Testis (tissue), 3 donors: ENCODE data around the gene KRT12. TPM values are rescaled to one million over a fixed set of nuclear protein-coding genes. Genes with fewer than 3 reads are reported as not detected.

Source experiments
- DNase-seq: peaks from one replicate; pipeline ENCODE4 v3.0.0-alpha.2; 2019
- H3K27ac ChIP-seq, 2 donors: fragments of 200-600 bp; sonication (generic); one replicate each; pipeline ENCODE4 v1.5.1; 2019
- H3K27me3 ChIP-seq: fragments of 200-600 bp; sonication (generic); one replicate; pipeline ENCODE4 v1.5.1; 2019
- H3K36me3 ChIP-seq: fragments of 200-600 bp; sonication (generic); one replicate; pipeline ENCODE4 v1.5.1; 2017; ENCODE audit warnings: low read depth; ENCODE audit errors: missing control alignments
- H3K4me1 ChIP-seq: fragments of 200-600 bp; sonication (generic); one replicate; pipeline ENCODE4 v1.5.1; 2019
- H3K4me3 ChIP-seq, 2 donors: fragments of 200-600 bp; sonication (generic); one replicate each; pipeline ENCODE4 v1.5.1; 2017 to 2019
- H3K9me3 ChIP-seq: fragments of 200-600 bp; sonication (generic); one replicate; pipeline ENCODE4 v1.5.1; 2017
- CTCF ChIP-seq, 3 experiments: fragments of 450-650 bp in 2 of 3; fragments of 200-600 bp in 1 of 3; sonication (generic) in 1 of 3; IDR thresholded peaks; one replicate each; pipeline ENCODE4 v1.5.1; 2016 to 2019; ENCODE audit warnings: antibody characterized with exemption in 3 of 3, mild to moderate bottlenecking in 2 of 3, moderate library complexity in 1 of 3
- POLR2A ChIP-seq: fragments of 450-650 bp; IDR thresholded peaks from one replicate; pipeline ENCODE4 v1.6.1; 2017; ENCODE audit warnings: antibody characterized with exemption, mild to moderate bottlenecking, moderate library complexity
- WGBS, 2 donors: methylation state at CpG; one replicate each; pipeline ENCODE4 v1.1.5; 2018; 5-methylcytosine and 5-hydroxymethylcytosine counted together
- intact Hi-C: fragments of 100-400 bp; cut with DNase I; formaldehyde crosslinking; loops from one replicate; pipeline ENCODE4 v1.15.1; 2023; ENCODE audit warnings: low total_unique reads
- polyA plus RNA-seq: library from polyadenylated mRNA; stranded (reverse); fragments of 350-450 nt; fragmentation: Illumina TruSeq; extraction: RNeasy Lipid Tissue Mini Kit (QIAGEN cat#74804); gene quantifications from one replicate; pipeline ENCODE4 v1.2.3, GENCODE V29; 2014; ENCODE audit warnings: low read depth, low replicate concordance; ENCODE audit not compliant: insufficient read depth
- total RNA-seq, 2 donors: library from RNA; depleted of rRNA; stranded (reverse); fragments of >200 nt; gene quantifications; one replicate each; pipeline ENCODE4 v1.2.3, GENCODE V29; 2016

The KRT12 gene
- total and polyA plus RNA-seq, 3 donors from 2014 or later = 0.26 to 0.68 (median 0.63) TPM

GRCh38 chr17:40844671-40845107 lies 22.3 kb downstream of the KRT12 start:
- intact Hi-C loops = no loop called here
- no peaks in the 10 kb centered on the region for H3K27me3 ChIP-seq
- WGBS, 2 donors = 62 to 65% methylated on average over 4 of the region's 4 CpGs

GRCh38 chr17:40843242-40843641 lies 23.8 kb downstream of the KRT12 start:
- no peak overlapping the region for H3K4me3 ChIP-seq
- TF ChIP-seq POLR2A = no peak
- TF ChIP-seq CTCF (IDR thresholded peaks at IDR 0.05) = no peak
- peaks cover 8% of the 10 kb centered on the region for H3K4me1 ChIP-seq
- intact Hi-C loops = no loop called here
- WGBS, 2 donors = 69 to 79% methylated on average over 3 of the region's 3 CpGs
- H3K27me3 ChIP-seq = no peaks in the 10 kb centered on the region
- H3K36me3 ChIP-seq = no peaks in the 10 kb centered on the region
- no peaks in the 10 kb centered on the region for H3K9me3 ChIP-seq
- H3K27ac ChIP-seq = no peak overlapping the region
- no peak for DNase-seq

More at GRCh38 chr17:40844671-40845107, 22.3 kb downstream of the KRT12 start:
- TF ChIP-seq CTCF (IDR thresholded peaks at IDR 0.05) = no peak
- no peak for TF ChIP-seq POLR2A
- peaks cover 8% of the 10 kb centered on the region for H3K4me1 ChIP-seq
- H3K4me3 ChIP-seq = no peak overlapping the region
- no peak overlapping the region for H3K27ac ChIP-seq
- DNase-seq = no peak
- no peaks in the 10 kb centered on the region for H3K36me3 ChIP-seq
- H3K9me3 ChIP-seq = no peaks in the 10 kb centered on the region

- 63 to 70% methylated on average over 3 of the region's 3 CpGs for WGBS, 2 donors
- no peak for DNase-seq
- no peak overlapping the region for H3K27ac ChIP-seq
- peaks cover 8% of the 10 kb centered on the region for H3K4me1 ChIP-seq
- no peaks in the 10 kb centered on the region for H3K9me3 ChIP-seq
- H3K27me3 ChIP-seq = no peaks in the 10 kb centered on the region
- TF ChIP-seq CTCF (IDR thresholded peaks at IDR 0.05) (no peak), POLR2A (no peak)
- intact Hi-C loops = no loop called here
- no peak overlapping the region for H3K4me3 ChIP-seq
- H3K36me3 ChIP-seq = no peaks in the 10 kb centered on the region
Observed at GRCh38 chr17:40841246-40841645, 25.8 kb downstream of the KRT12 start.

GRCh38 chr17:40839194-40839593 lies 27.8 kb downstream of the KRT12 start:
- H3K9me3 ChIP-seq = no peaks in the 10 kb centered on the region
- H3K4me1 ChIP-seq = peaks cover 4% of the 10 kb centered on the region
- H3K4me3 ChIP-seq = no peak overlapping the region
- H3K36me3 ChIP-seq = no peaks in the 10 kb centered on the region
- no peaks in the 10 kb centered on the region for H3K27me3 ChIP-seq
- TF ChIP-seq POLR2A (no peak), CTCF (IDR thresholded peaks at IDR 0.05) (no peak)
- no peak overlapping the region for H3K27ac ChIP-seq
- no peak for DNase-seq
- 81 to 87% methylated on average over 3 of the region's 3 CpGs for WGBS, 2 donors
- intact Hi-C loops = no loop called here

GRCh38 chr17:40836020-40836419 lies 31.0 kb downstream of the KRT12 start:
- H3K9me3 ChIP-seq = no peaks in the 10 kb centered on the region
- H3K36me3 ChIP-seq = no peaks in the 10 kb centered on the region
- no peak overlapping the region for H3K27ac ChIP-seq
- peaks cover 8% of the 10 kb centered on the region for H3K4me1 ChIP-seq
- DNase-seq = no peak
- no peak overlapping the region for H3K4me3 ChIP-seq
- WGBS, 2 donors = 92% methylated on average over 4 of the region's 4 CpGs
- intact Hi-C loops = no loop called here
- no peaks in the 10 kb centered on the region for H3K27me3 ChIP-seq
- TF ChIP-seq CTCF (IDR thresholded peaks at IDR 0.05) (no peak), POLR2A (no peak)
